ENCODE results near the gene DALRD3. TPM values are rescaled to one million over a fixed set of nuclear protein-coding genes. Genes with fewer than 3 reads are reported as not detected.

Gene DALRD3, protein sequence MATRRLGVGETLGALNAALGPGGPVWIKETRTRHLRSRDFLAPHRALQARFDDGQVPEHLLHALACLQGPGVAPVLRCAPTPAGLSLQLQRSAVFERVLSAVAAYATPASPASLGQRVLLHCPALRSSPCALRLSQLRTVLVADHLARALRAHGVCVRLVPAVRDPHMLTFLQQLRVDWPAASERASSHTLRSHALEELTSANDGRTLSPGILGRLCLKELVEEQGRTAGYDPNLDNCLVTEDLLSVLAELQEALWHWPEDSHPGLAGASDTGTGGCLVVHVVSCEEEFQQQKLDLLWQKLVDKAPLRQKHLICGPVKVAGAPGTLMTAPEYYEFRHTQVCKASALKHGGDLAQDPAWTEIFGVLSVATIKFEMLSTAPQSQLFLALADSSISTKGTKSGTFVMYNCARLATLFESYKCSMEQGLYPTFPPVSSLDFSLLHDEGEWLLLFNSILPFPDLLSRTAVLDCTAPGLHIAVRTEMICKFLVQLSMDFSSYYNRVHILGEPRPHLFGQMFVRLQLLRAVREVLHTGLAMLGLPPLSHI
- 60.7 and 60.8 TPM in 2 replicates for total RNA-seq

DNA sequence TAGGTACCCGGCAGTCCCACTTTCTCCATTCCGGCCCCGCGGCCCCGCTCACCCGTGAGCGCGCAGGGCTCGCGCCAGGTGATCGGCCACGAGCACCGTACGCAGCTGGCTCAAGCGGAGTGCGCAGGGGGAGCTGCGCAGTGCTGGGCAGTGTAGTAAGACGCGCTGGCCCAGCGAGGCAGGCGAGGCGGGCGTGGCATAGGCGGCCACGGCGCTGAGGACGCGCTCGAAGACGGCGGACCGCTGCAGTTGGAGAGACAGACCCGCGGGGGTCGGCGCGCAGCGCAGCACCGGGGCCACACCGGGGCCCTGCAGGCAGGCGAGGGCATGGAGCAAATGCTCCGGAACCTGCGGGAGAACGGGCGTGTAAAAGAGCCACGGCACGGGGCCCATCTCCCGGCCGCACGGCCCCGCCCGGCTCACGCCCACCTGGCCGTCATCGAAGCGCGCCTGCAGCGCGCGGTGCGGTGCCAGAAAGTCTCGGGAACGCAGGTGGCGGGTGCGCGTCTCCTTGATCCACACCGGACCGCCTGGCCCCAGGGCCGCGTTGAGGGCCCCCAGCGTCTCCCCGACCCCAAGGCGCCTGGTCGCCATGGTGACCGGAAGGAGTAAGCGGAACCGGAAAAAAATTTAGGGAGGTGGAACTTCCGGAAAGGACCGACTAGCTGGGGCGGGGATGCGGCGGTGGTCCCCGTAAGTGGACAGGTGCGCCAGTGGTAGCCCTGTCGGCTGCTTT, at the start of gene DALRD3:
DALRD3 (minus strand) TSS at position 610 of the 736 bp plus-strand sequence; CDS start at position 594, 16 bp downstream.

DNA sequence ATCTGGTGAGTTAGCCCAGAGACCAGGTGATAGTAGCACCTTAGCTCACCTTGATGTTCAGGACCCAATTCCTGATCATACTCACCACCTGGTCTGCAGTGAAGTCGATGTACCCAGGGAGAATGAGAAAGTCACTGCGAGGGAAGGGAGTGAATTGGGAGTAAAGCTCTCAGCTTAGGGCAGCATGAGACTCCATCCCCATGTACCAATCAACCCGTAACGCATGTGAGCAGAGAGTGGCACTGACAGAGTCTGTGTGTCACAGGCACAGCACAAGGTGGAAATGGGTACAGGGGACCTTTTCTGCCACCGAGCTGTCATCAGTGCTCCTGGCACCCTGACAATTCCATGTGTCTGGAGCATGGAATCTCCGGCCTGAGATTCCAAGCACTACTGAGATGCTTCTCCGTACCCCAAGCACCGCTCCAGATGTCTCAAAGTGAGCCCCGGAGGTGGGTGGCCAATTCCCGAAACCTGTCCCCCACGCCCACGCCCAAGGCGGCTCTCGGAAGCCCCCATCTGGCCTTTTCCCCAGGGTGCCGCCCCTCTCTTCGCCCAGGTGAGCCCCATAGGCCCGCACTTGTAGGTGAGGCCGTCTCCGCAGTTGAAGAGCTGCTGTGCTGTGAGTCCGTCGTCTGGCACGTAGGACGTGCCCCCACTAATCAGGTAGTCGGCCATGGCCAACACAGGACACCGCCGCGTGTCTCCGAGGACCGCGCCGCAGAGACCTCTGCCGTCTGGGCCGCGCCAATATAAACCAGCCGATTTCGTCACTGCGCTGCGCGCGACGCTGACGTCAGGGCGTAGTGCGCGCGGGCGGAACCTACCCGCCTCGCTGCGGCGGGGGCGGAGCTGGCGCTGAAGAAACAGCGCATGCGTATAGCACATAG, 10.5 kb upstream of the DALRD3 start, which contains the start of gene IMPDH2:
IMPDH2 (minus strand) TSS at position 726 of the 890 bp plus-strand sequence; CDS start at position 678, 48 bp downstream.

DNA sequence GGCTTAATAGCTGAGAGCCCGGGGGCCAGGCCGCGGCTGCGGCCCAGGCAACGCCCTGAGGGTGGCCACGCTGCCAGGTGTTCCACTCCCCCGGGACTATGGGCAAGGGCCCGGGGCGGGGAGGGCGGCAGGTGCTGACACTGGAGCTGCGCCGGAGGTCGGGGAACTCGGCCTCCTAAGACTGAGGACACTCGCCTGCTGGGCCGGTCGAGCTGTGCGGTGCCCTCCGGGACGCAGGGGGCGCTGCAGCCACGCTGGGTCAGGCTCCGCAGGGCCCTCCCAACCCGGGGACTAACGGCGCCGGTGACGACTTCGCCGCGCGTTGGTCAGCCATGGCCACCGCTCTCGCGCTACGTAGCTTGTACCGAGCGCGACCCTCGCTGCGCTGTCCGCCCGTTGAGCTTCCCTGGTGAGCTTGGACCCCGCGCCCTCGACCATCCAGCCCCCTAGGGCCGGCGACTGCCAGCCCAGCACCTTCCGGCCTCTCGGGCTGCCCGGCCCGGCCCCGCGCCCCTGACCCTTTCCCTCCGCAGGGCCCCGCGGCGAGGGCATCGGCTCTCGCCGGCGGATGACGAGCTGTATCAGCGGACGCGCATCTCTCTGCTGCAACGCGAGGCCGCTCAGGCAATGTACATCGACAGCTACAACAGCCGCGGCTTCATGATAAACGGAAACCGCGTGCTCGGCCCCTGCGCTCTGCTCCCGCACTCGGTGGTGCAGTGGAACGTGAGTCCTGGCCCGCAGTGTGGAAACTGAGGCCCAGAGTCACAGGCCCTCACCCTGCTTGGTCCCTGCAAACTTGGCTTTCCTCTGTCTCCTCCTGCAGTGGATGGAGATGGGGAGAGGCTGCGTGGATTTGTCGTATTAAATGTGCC, 3.7 kb upstream of the DALRD3 start, which contains the start of gene NDUFAF3:
NDUFAF3 (plus strand) TSS at position 309 of the 875 bp plus-strand sequence; CDS start at position 333, 24 bp downstream.

DNA sequence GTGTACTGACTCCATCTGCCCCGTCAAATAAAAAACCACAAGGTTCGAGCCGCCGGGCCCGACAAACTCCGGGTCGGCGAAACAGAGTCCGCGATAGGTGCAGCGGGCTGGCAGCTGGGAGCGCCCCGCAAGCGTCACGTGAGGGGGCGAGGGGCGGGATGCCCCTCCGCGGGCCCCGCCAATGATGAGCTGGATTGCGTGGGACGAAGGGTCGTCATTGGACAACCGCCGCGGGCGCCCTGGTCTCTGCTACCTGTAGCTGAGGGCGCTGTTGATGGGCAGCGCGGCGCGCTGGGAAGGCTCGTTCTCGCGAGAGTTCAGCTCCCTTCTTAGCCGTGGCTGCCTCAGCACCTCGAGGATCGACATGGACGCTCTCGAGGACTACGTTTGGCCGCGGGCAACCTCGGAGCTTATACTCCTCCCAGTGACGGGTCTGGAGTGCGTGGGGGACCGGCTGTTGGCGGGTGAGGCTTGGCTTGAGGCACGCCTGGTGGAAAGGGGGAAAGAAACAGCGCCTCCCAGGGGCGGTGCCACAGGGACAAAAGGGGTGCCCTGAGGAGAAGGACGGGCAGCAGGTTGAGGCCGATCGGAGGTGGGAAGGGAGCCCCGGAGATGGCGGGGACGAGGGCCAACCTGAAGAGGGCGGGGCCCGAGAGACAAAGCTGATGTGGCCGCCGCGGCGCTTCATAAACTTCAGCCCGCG, 11.2 kb downstream of the DALRD3 start, which contains the start of gene WDR6:
WDR6 (plus strand) TSS at position 324 of the 703 bp plus-strand sequence; CDS start at position 365, 41 bp downstream.

DNA sequence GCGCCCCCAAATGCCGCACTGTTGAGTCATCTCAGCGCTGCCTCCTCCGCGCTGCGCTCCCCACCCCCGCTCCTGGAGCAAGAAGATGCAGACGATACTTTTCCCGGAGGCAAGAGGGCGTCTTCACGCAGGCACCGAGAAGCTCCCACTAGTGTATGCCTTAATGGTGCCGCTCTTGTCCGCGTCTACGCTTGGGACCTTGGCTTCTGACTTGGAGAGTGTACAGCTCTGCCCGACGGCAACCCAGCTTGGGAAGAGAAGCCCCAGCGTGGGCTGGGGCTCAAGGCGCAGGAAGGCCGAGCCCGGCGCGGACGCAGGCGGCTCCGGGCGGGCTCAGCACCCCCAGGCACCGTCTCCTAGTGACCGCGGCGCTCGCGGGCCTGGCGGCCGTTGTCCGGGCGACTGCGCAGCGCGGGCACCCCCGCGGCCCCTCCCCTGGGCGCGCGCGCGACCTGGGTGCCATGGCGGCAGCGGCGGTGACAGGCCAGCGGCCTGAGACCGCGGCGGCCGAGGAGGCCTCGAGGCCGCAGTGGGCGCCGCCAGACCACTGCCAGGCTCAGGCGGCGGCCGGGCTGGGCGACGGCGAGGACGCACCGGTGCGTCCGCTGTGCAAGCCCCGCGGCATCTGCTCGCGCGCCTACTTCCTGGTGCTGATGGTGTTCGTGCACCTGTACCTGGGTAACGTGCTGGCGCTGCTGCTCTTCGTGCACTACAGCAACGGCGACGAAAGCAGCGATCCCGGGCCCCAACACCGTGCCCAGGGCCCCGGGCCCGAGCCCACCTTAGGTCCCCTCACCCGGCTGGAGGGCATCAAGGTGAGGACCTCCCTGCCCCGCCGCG, 28.4 kb downstream of the DALRD3 start, which contains the start of gene P4HTM:
P4HTM (plus strand) TSS at position 446 of the 840 bp plus-strand sequence; CDS start at position 462, 16 bp downstream.

Other genes with a start within 250 kb of the DALRD3 start
- 30.2 and 82.2 TPM in 2 replicates for gene PRKAR2A, start 170.7 kb downstream of the DALRD3 start, total RNA-seq
- gene SLC25A20, start 119.7 kb downstream of the DALRD3 start, total RNA-seq = 19.9 and 21.8 TPM in 2 replicates
- gene ARIH2, start 99.7 kb downstream of the DALRD3 start, total RNA-seq = 82.4 and 92.6 TPM in 2 replicates
- 24.6 and 42.4 TPM in 2 replicates for gene P4HTM, start 28.3 kb downstream of the DALRD3 start, total RNA-seq
- 70.9 and 85.1 TPM in 2 replicates for gene WDR6, start 11.2 kb downstream of the DALRD3 start, total RNA-seq
- gene NDUFAF3, start 3.5 kb upstream of the DALRD3 start, total RNA-seq = 58.4 and 80.2 TPM in 2 replicates
- gene IMPDH2, start 10.8 kb upstream of the DALRD3 start, total RNA-seq = 312 and 352 TPM in 2 replicates
- 60.5 and 87.7 TPM in 2 replicates for gene QRICH1, start 75.5 kb upstream of the DALRD3 start, total RNA-seq
- gene QARS1, start 86.2 kb upstream of the DALRD3 start, total RNA-seq = 331 and 342 TPM in 2 replicates
- gene USP19, start 102.2 kb upstream of the DALRD3 start, total RNA-seq = 56.4 and 61.4 TPM in 2 replicates
- 296 and 640 TPM in 2 replicates for gene LAMB2, start 114.5 kb upstream of the DALRD3 start, total RNA-seq
- 18.1 and 24.7 TPM in 2 replicates for gene CCDC71, start 147.8 kb upstream of the DALRD3 start, total RNA-seq
- gene KLHDC8B, start 153.0 kb upstream of the DALRD3 start, total RNA-seq = 16.9 and 21.5 TPM in 2 replicates

Measured in uterine smooth muscle cell (primary cell).